HG03103 (cell line): ENCODE data around the gene PABPN1.

Experiments
- ATAC-seq: cut with Tn5 transposase; IDR thresholded peaks from one replicate; pipeline ENCODE4 v1.9.1; 2021; ENCODE audit warnings: low read depth; ENCODE audit not compliant: unreplicated experiment

Gene PABPN1

GRCh38 chr14:23300687-23301223 is 20.5 kb upstream of the PABPN1 start:
- no peak for ATAC-seq

DNA sequence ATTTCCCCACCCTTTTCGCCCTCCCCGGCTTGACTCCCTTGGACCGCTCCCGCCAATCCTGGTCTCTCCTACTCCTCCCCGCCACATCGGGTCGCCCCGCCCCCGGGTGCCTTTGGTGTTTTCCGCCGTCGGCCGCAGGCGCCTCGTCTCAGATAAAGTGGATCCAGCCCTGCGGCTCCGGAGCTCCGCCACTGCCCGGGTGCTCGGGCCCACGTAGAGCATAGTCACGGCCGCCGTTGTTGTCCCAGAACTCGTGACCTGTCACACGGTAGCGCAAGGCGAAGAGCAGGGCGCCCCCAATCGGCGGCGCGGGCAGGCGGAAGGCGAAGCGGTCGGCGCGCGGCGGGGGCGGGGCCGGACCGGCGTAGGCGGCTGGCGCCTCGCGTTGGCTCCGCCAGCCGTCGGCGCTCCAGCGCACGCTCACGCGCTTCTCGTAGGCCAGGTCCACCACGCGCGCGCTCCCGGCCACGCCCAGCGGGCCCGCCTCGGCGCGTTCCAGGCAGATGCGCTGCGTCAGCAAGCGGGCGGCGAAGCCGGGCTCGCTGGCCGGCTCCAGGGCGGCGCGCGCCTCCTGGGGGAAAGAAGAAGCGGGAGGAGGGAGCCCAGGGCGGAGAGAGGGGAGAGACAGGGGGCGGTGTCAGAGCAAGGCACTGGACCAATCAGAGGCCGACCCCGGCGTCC is 19.8 kb upstream of the PABPN1 start:
- peak; percentile 72 for ATAC-seq

DNA sequence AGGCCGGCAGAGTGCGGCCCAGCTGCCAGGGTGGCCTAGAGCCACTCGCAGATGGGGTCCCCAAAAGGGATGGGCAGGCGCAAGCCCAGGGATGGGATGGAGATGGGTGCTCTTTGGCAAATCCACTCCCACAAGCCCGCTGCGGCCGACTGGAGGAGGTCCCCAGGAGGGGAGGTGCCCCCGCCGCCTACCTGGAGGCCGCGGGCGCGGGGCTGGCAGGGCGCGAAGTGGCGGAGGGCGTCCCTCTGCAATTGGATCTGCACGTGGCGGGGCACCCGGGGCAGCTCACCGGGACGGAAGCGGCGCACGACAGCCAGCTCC is 19.3 kb upstream of the PABPN1 start:
- ATAC-seq, result peak; percentile 4

DNA sequence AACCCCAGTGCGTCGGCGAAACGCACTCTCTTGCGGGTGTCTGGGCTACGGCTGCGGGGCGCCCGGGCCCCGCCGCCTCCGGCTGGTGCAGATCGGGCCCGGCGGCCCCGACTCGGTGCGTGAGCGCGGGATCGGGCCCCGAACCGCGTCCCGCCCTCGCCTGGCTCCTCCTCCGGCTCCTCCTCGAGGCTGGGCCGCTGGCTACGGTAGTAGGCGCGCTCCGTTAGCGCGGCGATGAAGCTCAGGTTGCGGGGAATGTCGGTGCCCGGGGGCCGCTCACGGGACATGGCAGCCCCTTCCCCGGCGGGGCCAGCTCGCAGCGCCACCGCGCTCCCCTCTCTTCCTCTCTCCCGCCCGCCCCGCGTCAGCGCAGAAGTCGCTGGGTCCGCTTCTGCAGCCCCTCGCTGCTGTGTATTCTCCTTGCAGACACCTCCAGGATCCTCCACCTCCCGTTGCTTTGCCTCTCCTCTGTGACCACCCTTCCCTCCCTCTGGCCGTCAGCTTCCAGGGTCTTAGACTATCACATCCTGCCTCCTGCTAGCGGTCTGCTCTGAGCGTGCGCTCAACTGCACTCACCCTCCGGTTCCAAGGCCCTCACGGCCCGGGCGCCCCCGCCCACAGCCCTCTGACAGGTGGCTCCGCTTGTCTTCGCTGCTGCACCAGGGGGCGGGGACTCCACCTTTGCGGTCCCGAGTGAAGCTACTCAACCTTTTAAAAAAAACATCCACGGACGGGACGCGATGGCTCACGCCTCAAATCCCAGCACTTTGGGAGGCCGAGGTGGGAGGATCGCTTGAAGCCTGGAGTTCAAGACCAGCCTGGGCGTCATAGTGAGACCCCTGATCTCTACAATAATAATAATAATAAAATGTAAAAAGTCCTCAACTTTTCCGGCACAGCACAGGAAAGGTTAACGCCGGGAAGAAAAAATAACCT is 18.7 kb upstream of the PABPN1 start, which contains the start of gene PPP1R3E:
Gene PPP1R3E, minus strand, starts transcription at position 570 of the 936 bp plus-strand sequence. Its CDS starts 283 bp downstream, at position 287.
- peak; percentile 39 for ATAC-seq

DNA sequence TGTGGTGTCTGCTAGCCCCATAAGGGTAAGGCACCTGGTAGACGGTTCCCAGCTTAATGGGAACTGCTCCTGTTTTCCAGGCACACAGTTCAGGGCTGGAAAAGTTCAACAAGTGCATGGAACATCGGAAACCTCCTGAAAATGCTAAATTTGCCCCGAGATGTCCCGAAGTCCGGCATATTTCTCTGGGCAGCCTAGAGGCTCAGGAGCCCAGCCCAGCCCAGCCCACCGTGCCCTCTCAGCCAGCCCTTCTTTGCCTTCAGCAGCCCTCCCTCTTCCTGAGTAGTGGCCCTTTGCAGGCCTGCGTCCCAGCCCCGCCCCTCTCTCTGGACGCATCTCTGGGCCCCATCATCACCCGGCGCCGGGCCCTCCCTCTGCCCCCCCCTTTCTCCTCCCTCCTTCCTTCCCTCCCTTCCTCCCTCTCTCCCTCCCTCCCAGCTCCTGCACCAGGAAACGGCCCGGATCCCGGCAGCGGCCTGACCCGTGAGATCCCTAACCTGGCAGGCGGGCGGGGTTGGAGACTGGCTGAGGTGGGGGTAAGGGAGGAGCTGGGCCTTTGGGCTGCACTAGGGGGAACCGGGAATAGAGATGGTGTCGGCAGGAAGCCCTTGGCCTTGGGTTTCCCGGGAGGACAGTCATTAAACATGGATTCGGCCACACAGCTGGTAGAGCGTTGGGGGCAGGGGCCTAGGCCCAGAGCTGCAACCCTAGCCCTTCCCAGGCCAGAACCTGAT is 14.7 kb upstream of the PABPN1 start, which contains the start of gene BCL2L2:
Gene BCL2L2, plus strand, starts transcription at position 422 of the 734 bp plus-strand sequence. CDS start 935 bp downstream, outside the sequence.
- ATAC-seq, result no peak

GRCh38 chr14:23307146-23307530 is 14.1 kb upstream of the PABPN1 start:
- ATAC-seq, result no peak

DNA sequence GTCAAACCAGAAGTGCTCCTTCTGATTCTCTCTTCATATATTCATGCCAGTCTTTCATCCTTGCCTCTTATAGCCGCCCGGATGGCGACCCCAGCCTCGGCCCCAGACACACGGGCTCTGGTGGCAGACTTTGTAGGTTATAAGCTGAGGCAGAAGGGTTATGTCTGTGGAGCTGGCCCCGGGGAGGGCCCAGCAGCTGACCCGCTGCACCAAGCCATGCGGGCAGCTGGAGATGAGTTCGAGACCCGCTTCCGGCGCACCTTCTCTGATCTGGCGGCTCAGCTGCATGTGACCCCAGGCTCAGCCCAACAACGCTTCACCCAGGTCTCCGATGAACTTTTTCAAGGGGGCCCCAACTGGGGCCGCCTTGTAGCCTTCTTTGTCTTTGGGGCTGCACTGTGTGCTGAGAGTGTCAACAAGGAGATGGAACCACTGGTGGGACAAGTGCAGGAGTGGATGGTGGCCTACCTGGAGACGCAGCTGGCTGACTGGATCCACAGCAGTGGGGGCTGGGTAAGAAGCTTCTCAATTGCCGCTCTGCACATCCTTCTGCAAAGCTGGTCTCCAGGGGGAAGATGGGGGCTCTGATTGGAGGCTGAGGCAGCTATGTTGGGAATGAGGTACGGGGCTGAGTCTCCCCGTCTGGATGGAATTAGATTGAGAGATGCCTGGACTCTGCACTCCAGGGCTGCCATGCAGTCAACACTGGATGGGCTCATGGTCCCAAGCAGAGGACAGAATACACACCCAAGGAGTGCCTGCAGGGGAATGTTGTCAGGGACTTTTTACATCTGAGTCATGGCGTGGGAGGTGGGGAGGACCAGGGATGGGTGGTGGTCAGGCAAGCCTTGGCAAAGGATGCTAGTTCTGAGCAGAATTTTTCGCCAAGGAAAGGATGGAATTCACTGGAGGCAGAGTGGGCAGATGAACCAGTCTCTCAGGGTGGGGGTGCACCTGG is 13.3 kb upstream of the PABPN1 start:
- no peak for ATAC-seq

DNA sequence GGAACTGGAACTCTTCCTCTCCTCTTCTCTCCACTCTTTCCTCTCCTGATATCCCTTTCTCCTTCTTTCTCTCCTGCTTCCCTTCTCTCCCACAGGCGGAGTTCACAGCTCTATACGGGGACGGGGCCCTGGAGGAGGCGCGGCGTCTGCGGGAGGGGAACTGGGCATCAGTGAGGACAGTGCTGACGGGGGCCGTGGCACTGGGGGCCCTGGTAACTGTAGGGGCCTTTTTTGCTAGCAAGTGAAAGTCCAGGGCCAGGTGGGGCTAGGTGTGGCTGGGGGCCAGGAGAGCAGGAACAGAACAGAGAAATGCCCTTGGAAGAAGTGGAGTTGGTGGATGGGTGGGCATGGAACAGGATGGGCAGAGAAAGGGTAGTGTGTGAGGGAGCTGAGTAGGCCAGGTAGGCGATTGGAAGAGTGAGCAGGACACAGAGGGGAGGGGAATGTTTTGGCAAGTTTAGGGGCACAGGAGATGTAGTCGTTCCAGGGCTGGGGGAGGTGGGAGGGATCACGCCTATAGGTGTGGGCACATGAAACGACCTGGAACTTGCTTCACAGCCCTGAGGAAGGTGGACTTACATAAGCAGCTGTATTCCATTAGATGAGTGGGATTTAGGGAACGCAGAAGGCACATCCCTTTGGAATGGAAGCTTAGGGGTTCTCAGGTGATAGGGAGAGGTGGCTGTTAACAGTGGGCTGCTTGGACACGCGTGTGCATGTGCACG is 12.4 kb upstream of the PABPN1 start:
- no peak for ATAC-seq

- ATAC-seq, result no peak
Measured at GRCh38 chr14:23310546-23310945, 10.7 kb upstream of the PABPN1 start.

- no peak for ATAC-seq
Measured at GRCh38 chr14:23316300-23316699, 5.0 kb upstream of the PABPN1 start.

- no peak for ATAC-seq
Measured at GRCh38 chr14:23319746-23320583, 1.3 kb upstream of the PABPN1 start.

DNA sequence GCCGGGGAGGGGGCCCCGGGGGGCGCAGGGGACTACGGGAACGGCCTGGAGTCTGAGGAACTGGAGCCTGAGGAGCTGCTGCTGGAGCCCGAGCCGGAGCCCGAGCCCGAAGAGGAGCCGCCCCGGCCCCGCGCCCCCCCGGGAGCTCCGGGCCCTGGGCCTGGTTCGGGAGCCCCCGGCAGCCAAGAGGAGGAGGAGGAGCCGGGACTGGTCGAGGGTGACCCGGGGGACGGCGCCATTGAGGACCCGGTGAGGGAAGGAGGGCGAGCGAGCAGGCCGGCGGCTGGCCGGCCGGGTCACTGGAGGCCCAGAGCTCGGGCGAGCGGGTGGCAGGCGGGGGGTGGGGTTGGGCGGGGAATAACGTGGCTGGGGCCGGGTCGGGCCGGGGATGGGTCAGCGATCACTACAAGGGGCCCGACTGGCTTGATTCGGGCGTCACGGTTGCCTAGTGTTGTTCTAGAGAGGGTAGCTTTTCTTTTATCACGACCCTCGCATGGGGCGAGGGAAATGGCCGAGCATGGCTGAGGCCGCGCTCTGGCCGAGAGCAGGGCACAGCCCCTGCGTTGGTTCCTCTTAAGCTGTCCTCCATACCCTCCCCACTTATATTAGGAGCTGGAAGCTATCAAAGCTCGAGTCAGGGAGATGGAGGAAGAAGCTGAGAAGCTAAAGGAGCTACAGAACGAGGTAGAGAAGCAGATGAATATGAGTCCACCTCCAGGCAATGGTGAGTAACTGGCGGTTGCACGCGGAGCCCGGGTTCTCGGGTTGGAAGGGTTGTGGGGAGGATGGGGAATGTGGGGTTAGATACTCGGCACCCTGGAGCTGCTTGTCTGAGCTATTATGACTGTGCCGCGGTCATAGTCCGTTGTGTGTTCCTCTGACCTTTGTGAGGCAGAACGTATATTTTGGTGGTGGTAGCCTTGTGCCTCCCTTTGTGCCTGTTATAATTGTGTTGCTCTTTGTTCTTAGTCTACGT is 603 bp downstream of the PABPN1 start:
- ATAC-seq, result no peak

DNA sequence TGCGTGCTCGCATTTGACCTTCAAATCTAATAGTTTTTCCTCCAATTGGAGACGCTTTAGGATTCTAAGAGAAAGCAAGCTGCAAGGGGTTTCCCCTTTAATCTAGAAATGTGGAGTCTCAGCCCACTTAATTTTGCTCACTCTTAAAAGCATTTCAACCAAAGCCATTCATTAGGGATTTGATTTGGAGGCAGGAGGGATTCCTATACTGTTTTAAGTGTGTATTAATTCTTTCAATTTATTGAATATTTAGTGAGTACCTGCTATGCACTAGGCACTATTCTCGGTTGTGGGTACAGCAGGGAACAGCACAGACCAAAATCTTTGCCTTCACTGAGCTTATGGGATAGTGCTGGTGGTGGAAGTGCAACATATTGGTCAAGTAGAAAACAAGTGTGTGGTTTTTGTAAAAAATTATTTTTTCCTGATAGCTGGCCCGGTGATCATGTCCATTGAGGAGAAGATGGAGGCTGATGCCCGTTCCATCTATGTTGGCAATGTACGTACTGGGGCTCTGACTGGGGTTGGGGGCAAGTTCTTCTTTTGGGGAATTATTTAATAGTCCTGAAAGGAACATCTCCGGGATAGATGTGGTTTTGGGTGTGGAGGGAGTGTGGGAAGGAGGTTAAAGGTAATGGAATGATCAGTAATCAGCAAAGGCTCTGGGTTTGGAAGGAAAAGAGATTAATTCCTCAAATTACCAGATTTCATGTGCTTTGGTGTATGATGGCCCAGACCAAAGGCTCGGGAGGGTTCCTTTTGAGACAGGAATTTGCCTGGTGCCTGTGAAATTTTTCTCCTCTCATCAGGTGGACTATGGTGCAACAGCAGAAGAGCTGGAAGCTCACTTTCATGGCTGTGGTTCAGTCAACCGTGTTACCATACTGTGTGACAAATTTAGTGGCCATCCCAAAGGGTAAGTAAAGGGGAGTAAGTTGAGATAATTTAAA is 1.6 kb downstream of the PABPN1 start:
- ATAC-seq, result no peak

DNA sequence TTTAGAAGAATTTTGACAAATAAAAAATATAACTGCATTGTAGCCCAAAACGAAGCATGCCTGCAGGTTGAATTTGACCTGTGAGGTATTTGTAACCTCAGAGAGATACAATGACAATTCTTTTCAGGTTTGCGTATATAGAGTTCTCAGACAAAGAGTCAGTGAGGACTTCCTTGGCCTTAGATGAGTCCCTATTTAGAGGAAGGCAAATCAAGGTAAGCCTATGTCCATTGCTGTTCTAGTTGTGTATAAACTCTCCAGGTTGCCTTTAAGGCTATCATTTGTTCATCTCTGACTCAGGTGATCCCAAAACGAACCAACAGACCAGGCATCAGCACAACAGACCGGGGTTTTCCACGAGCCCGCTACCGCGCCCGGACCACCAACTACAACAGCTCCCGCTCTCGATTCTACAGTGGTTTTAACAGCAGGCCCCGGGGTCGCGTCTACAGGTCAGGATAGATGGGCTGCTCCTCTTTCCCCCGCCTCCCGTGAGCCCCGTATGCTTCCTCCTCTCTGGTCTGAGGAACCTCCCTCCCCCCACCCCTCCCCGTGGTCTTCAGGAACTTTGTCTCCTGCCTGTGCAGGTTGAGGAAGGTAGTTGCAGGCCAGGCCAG is 2.7 kb downstream of the PABPN1 start:
- no peak for ATAC-seq

DNA sequence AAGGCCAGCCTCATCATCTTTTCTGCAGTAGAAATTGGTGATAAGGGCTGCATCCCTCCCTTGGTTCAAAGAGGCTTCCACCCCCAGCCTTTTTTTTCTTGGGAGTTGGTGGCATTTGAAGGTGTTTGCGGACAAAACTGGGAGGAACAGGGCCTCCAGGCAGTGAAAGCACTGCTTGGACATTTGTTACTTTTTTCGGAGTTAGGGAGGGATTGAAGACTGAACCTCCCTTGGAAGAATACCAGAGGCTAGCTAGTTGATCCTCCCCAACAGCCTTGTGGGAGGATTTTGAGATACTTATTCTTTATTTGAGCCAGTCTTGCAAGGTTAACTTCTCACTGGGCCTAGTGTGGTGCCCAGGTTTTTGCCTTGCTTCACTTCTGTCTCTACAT is 3.2 kb downstream of the PABPN1 start:
- ATAC-seq, result no peak
